Stomach (tissue), 9 donors: ENCODE results near the gene STMN3. TPM values are rescaled to one million over a fixed set of nuclear protein-coding genes. Genes with fewer than 3 reads are reported as not detected.

ENCODE experiments used
- DNase-seq, 2 donors: peaks; one replicate each; pipeline versions ENCODE4 v3.0.0 to v3.0.0-alpha.2; 2013 to 2019
- H3K27ac ChIP-seq, 5 donors: fragments of 200-600 bp in 4 of 5; sonication (generic) in 4 of 5; one replicate each; pipeline ENCODE4 v1.5.1; 2013 to 2019; ENCODE audit warnings: mild to moderate bottlenecking in 1 of 5, moderate library complexity in 1 of 5
- H3K27me3 ChIP-seq, 3 donors: fragments of 200-600 bp; sonication (generic); one replicate each; pipeline ENCODE4 v1.5.1; 2017 to 2019; ENCODE audit warnings: mixed run types in 1 of 3
- H3K36me3 ChIP-seq, 4 donors: fragments of 200-600 bp; sonication (generic); 1 replicate in 3 of 4; 2 replicates in 1 of 4; pipeline ENCODE4 v1.5.1; 2016 to 2019
- H3K4me1 ChIP-seq, 4 donors: fragments of 200-600 bp; sonication (generic); one replicate each; pipeline ENCODE4 v1.5.1; 2016 to 2019
- H3K4me3 ChIP-seq, 4 donors: fragments of 200-600 bp; sonication (generic) in 3 of 4; one replicate each; pipeline ENCODE4 v1.5.1; 2016 to 2019; ENCODE audit warnings: mild to moderate bottlenecking in 1 of 4
- H3K9me3 ChIP-seq, 4 donors: fragments of 200-600 bp; sonication (generic); one replicate each; pipeline ENCODE4 v1.5.1; 2016 to 2019
- CTCF ChIP-seq, 7 experiments: fragments of 450-650 bp in 4 of 7; fragments of 200-600 bp in 3 of 7; sonication (generic) in 3 of 7; IDR thresholded peaks; one replicate each; pipeline ENCODE4 v1.5.1; 2016 to 2019; ENCODE audit warnings: antibody characterized with exemption in 7 of 7, control low read depth in 2 of 7, mild to moderate bottlenecking in 1 of 7
- EP300 ChIP-seq: sonication (generic); formaldehyde crosslinking; IDR thresholded peaks from one replicate; pipeline ENCODE4 v1.6.1; 2017; ENCODE audit warnings: antibody characterized with exemption
- POLR2A ChIP-seq, 4 donors: fragments of 450-650 bp; IDR thresholded peaks; one replicate each; pipeline ENCODE4 v1.6.1; 2016; ENCODE audit warnings: antibody characterized with exemption in 4 of 4, control low read depth in 2 of 4, mild to moderate bottlenecking in 1 of 4, moderate library complexity in 1 of 4
- POLR2AphosphoS5 ChIP-seq, 3 donors: sonication (generic); formaldehyde crosslinking; IDR thresholded peaks; one replicate each; pipeline ENCODE4 v1.6.1; 2016; ENCODE audit warnings: antibody characterized with exemption in 3 of 3
- WGBS, 5 donors: extraction: QIAGEN DNeasy Blood & Tissue Kit in 3 of 5; methylation state at CpG; one replicate each; pipeline versions ENCODE4 v1.1.5 to v1.1.7; 2013 to 2018; 5-methylcytosine and 5-hydroxymethylcytosine counted together
- intact Hi-C: fragments of 100-400 bp; cut with DNase I; formaldehyde crosslinking; loops from one replicate; pipeline ENCODE4 v1.15.1; 2023; ENCODE audit warnings: low total_unique reads
- polyA plus RNA-seq, 3 donors: library from polyadenylated mRNA; stranded (reverse); fragments of 200-250 nt; gene quantifications; one replicate each; pipeline ENCODE4 v1.2.3, GENCODE V29; 2013
- total RNA-seq, 5 donors: library from RNA; depleted of rRNA; stranded (reverse); fragments of >200 nt; gene quantifications; one replicate each; pipeline versions ENCODE4 v1.1.0 to v1.2.3, GENCODE V29; 2014 to 2016
- donor health status: healthy with polysubstance abuse.
- donor health status: Bipolar disorder and iron deficiency.
- donor health status: healthy.

Gene STMN3
- total and polyA plus RNA-seq, 8 donors, result 0.87 to 14.8 (median 12.0) TPM

DNA sequence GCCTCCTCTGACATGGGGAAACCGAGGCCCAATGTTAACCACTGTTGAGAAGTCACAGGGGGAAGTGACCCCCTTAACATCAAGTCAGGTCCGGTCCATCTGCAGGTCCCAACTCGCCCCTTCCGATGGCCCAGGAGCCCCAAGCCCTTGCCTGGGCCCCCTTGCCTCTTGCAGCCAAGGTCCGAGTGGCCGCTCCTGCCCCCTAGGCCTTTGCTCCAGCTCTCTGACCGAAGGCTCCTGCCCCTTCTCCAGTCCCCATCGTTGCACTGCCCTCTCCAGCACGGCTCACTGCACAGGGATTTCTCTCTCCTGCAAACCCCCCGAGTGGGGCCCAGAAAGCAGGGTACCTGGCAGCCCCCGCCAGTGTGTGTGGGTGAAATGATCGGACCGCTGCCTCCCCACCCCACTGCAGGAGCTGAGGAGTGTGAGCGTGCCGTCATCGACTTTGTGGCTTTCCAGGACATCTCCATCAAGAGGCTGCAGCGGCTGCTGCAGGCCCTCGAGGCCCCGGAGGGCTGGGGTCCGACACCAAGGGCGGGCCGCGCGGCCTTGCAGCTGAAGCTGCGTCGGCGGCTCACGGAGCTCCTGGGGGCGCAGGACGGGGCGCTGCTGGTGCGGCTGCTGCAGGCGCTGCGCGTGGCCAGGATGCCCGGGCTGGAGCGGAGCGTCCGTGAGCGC lies 44.8 kb upstream of the STMN3 start:
- H3K27me3 ChIP-seq, result no peaks in the 10 kb centered on the region
- DNase-seq, result no peak
- H3K4me1 ChIP-seq, result peaks cover 30 to 47% (median 44%) of the 10 kb centered on the region in 4 donors
- peak overlapping the region in 3 of 5 donors; percentile 57 to 83 (median 78) for H3K27ac ChIP-seq
- peak overlapping the region in 2 of 4 donors; percentile 31 to 42 for H3K4me3 ChIP-seq
- peaks cover 16 to 39% (median 36%) of the 10 kb centered on the region in 4 donors for H3K36me3 ChIP-seq
- TF ChIP-seq CTCF (IDR thresholded peaks at IDR 0.05), result no peak
- TF ChIP-seq POLR2AphosphoS5 (IDR thresholded peaks at IDR 0.05), result no peak
- TF ChIP-seq POLR2A (IDR thresholded peaks at IDR 0.05), result no peak
- TF ChIP-seq EP300, result no peak
- intact Hi-C loops, result no loop called here
- no peaks in the 10 kb centered on the region for H3K9me3 ChIP-seq
- 70 to 87% (median 83%) methylated on average over 22 to 40 of the region's 40 CpGs for WGBS, 5 donors

- Histone ChIP-seq H3K4me3 (peak overlapping the region in 3 of 4 donors; percentile 22 to 42 (median 31)), H3K27ac (peak overlapping the region in 1 of 5 donors; percentile 11), H3K27me3 (no peaks in the 10 kb centered on the region), H3K9me3 (no peaks in the 10 kb centered on the region), H3K4me1 (peaks cover 30 to 52% (median 47%) of the 10 kb centered on the region in 4 donors), H3K36me3 (peaks cover 16 to 43% (median 34%) of the 10 kb centered on the region in 4 donors)
- DNase-seq, result no peak
- no peak for TF ChIP-seq CTCF (IDR thresholded peaks at IDR 0.05)
- no peak for TF ChIP-seq EP300
- TF ChIP-seq POLR2AphosphoS5 (IDR thresholded peaks at IDR 0.05), result no peak
- TF ChIP-seq POLR2A (IDR thresholded peaks at IDR 0.05), result no peak
- 45 to 58% (median 47%) methylated on average over 4 to 7 of the region's 7 CpGs for WGBS, 5 donors
- intact Hi-C loops, result no loop called here
Measured at GRCh38 chr20:63697357-63697867, 44.2 kb upstream of the STMN3 start.

DNA sequence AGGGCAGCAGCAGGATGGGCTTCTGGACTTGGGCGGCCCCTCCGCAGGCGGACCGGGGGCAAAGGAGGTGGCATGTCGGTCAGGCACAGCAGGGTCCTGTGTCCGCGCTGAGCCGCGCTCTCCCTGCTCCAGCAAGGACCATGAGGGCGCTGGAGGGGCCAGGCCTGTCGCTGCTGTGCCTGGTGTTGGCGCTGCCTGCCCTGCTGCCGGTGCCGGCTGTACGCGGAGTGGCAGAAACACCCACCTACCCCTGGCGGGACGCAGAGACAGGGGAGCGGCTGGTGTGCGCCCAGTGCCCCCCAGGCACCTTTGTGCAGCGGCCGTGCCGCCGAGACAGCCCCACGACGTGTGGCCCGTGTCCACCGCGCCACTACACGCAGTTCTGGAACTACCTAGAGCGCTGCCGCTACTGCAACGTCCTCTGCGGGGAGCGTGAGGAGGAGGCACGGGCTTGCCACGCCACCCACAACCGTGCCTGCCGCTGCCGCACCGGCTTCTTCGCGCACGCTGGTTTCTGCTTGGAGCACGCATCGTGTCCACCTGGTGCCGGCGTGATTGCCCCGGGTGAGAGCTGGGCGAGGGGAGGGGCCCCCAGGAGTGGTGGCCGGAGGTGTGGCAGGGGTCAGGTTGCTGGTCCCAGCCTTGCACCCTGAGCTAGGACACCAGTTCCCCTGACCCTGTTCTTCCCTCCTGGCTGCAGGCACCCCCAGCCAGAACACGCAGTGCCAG lies 43.6 kb upstream of the STMN3 start, which contains the start of gene TNFRSF6B:
Gene TNFRSF6B, plus strand, starts transcription at position 25 of the 729 bp plus-strand sequence. Its CDS starts 116 bp downstream, at position 141.
- WGBS, 5 donors, result 5 to 25% (median 9%) methylated on average over 4 to 52 of the region's 52 CpGs
- Histone ChIP-seq H3K4me1 (peaks cover 30 to 58% (median 50%) of the 10 kb centered on the region in 4 donors), H3K36me3 (peaks cover 16 to 44% (median 33%) of the 10 kb centered on the region in 4 donors), H3K27ac (peak within 1 kb of the TSS; percentile 4 to 42 (median 11)), H3K4me3 (peak within 1 kb of the TSS; percentile 22 to 42 (median 28)), H3K27me3 (no peaks in the 10 kb centered on the region), H3K9me3 (no peaks in the 10 kb centered on the region)
- intact Hi-C loops, result no loop called here
- TF ChIP-seq CTCF (IDR thresholded peaks at IDR 0.05) (no peak), POLR2A (IDR thresholded peaks at IDR 0.05) (no peak), EP300 (no peak), POLR2AphosphoS5 (IDR thresholded peaks at IDR 0.05) (peak in 2 of 3 donors; percentile 16 to 18)
- DNase-seq, result no peak

- TF ChIP-seq POLR2AphosphoS5 (IDR thresholded peaks at IDR 0.05), result no peak
- no peak for TF ChIP-seq CTCF (IDR thresholded peaks at IDR 0.05)
- no peak for TF ChIP-seq EP300
- TF ChIP-seq POLR2A (IDR thresholded peaks at IDR 0.05), result no peak
- intact Hi-C loops, result no loop called here
- Histone ChIP-seq H3K4me1 (peaks cover 30 to 63% (median 53%) of the 10 kb centered on the region in 4 donors), H3K27ac (peak overlapping the region in 4 of 5 donors; percentile 4 to 42 (median 9)), H3K27me3 (no peaks in the 10 kb centered on the region), H3K4me3 (peak overlapping the region in 3 of 4 donors; percentile 25 to 42 (median 31)), H3K36me3 (peaks cover 16 to 47% (median 33%) of the 10 kb centered on the region in 4 donors), H3K9me3 (no peaks in the 10 kb centered on the region)
- WGBS, 5 donors, result 11 to 28% (median 20%) methylated on average over 1 to 6 of the region's 6 CpGs
- peak in 1 of 2 donors; percentile 85 for DNase-seq
Measured at GRCh38 chr20:63696306-63696627, 43.0 kb upstream of the STMN3 start.
